PC-3 (cell line): Measurements from ENCODE around the gene CANX. TPM values are rescaled to one million over a fixed set of nuclear protein-coding genes. Genes with fewer than 3 reads are reported as not detected.

Experiments
- ATAC-seq: fragments of 200-7000 bp; cut with Tn5 transposase; 2 replicates; pipeline ENCODE4 v1.9.1; 2020; ENCODE audit warnings: mild to moderate bottlenecking, moderate library complexity
- BruUV-seq: library from RNA; stranded (reverse); fragments of 400-500 nt; replicated peaks from 2 replicates; lab custom pipeline; 2021; lab: Mats Ljungman, UMichigan
- CTCF ChIA-PET: fragments of 300-600 bp; sonication (Branson Sonifier 250); formaldehyde crosslinking; loops from one replicate; lab custom pipeline; 2022; ENCODE audit warnings: antibody characterized with exemption; lab: Charles Lee
- POLR2A ChIA-PET: fragments of 300-600 bp; sonication (Branson Sonifier 250); formaldehyde crosslinking; loops from one replicate; lab custom pipeline; 2022; ENCODE audit warnings: antibody characterized with exemption; ENCODE audit not compliant: unreplicated experiment; lab: Charles Lee
- DNase-seq: peaks from one replicate; pipeline ENCODE4 v3.0.0-alpha.2; 2015
- H2AFZ ChIP-seq: fragments of 300-600 bp; sonication (generic); 2 replicates; pipeline ENCODE4 v1.6.0; 2016; ENCODE audit warnings: antibody characterized with exemption, low read length
- H3F3A ChIP-seq: fragments of 300-600 bp; sonication (generic); one replicate; pipeline ENCODE4 v1.6.0; 2017; ENCODE audit warnings: antibody characterized with exemption, low read length, control low read depth, mild to moderate bottlenecking; ENCODE audit not compliant: unreplicated experiment
- H3K27ac ChIP-seq: fragments of 300-600 bp; sonication (generic); 2 replicates; pipeline ENCODE4 v1.5.1; 2016; ENCODE audit warnings: mild to moderate bottlenecking, low read length
- H3K27me3 ChIP-seq: fragments of 300-600 bp; sonication (generic); 2 replicates; pipeline ENCODE4 v1.6.1; 2016; ENCODE audit warnings: low read length, mixed read lengths
- H3K36me3 ChIP-seq: fragments of 300-600 bp; sonication (generic); 2 replicates; pipeline ENCODE4 v1.6.1; 2016; ENCODE audit warnings: low read depth, mixed run types, low read length, mixed read lengths
- H3K4me1 ChIP-seq: fragments of 300-600 bp; sonication (generic); 2 replicates; pipeline ENCODE4 v1.5.1; 2016; ENCODE audit warnings: low read length; ENCODE audit not compliant: insufficient read depth
- H3K4me2 ChIP-seq: fragments of 300-600 bp; sonication (generic); 2 replicates; pipeline ENCODE4 v1.6.0; 2016; ENCODE audit warnings: low read length
- H3K4me3 ChIP-seq: fragments of 300-600 bp; sonication (generic); 2 replicates; pipeline ENCODE4 v1.5.1; 2016; ENCODE audit warnings: mild to moderate bottlenecking, low read length, mixed read lengths
- H3K79me2 ChIP-seq: fragments of 300-600 bp; sonication (generic); 2 replicates; pipeline ENCODE4 v1.6.1; 2017; ENCODE audit warnings: low read length, mixed read lengths
- H3K9ac ChIP-seq: fragments of 300-600 bp; sonication (generic); 2 replicates; pipeline ENCODE4 v1.6.0; 2016; ENCODE audit warnings: mild to moderate bottlenecking, low read length
- H3K9me2 ChIP-seq: fragments of 300-600 bp; sonication (generic); replicated peaks from 2 replicates; pipeline ENCODE4 v1.6.1; 2016; ENCODE audit warnings: mixed run types, low read length, mixed read lengths
- H3K9me3 ChIP-seq: fragments of 300-600 bp; sonication (generic); 2 replicates; pipeline ENCODE4 v1.6.1; 2016; ENCODE audit warnings: low read length, mixed read lengths
- H4K20me1 ChIP-seq: fragments of 300-600 bp; sonication (generic); 2 replicates; pipeline ENCODE4 v1.6.1; 2016; ENCODE audit warnings: low read length, mixed read lengths
- EZH2 ChIP-seq: fragments of 300-600 bp; sonication (generic); IDR thresholded peaks from one replicate; pipeline ENCODE4 v1.6.1; 2017; ENCODE audit warnings: antibody characterized with exemption, mild to moderate bottlenecking, low read length; ENCODE audit not compliant: unreplicated experiment
- EZH2phosphoT487 ChIP-seq: fragments of 300-600 bp; sonication (generic); IDR thresholded peaks from 2 replicates; pipeline ENCODE4 v1.6.1; 2018; ENCODE audit warnings: mild to moderate bottlenecking, antibody characterized with exemption, low read length, borderline replicate concordance
- intact Hi-C: fragments of 100-400 bp; cut with micrococcal nuclease; formaldehyde crosslinking; loops from 2 replicates; pipeline ENCODE4 v1.9.0; 2023
- total RNA-seq: library from RNA; depleted of rRNA; stranded (reverse); fragments of >200 nt; gene quantifications from 2 replicates; pipeline ENCODE4 v1.2.3, GENCODE V29; 2014
- TF ChIP-seq, protein P1 (sequence below): fragments of 300-600 bp; sonication (generic); conservative IDR thresholded peaks from 2 replicates; pipeline ENCODE4 v1.5.1; 2017; ENCODE audit warnings: antibody characterized with exemption, low read depth, mild to moderate bottlenecking, low read length

The CANX gene
- total RNA-seq, 1 experiment from 2014 or later, result 293 TPM

DNA sequence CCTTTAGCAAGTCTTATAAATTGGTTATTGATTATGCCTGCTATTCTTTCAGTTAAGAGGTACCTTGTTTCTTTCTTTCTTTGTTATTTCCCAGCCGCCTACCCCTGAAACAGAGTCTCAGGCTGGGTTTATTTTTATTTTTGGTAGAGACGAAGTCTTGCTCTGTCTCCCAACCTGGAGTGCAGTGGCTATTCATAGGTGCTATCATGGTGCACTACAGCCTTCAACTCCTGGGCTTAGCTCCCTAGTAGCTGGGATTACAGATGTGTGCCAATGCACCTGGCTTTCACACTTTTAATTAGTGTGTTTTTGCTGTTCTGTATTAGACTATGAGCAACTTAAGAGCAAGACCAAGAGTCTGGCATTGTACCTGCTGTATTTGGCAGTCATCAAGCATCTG lies 48.1 kb downstream of the CANX start:
- H3K9me3 ChIP-seq, result no peaks in the 10 kb centered on the region
- TF ChIP-seq EZH2 (no peak), EZH2phosphoT487 (no peak)
- TF ChIP-seq, protein P1, sequence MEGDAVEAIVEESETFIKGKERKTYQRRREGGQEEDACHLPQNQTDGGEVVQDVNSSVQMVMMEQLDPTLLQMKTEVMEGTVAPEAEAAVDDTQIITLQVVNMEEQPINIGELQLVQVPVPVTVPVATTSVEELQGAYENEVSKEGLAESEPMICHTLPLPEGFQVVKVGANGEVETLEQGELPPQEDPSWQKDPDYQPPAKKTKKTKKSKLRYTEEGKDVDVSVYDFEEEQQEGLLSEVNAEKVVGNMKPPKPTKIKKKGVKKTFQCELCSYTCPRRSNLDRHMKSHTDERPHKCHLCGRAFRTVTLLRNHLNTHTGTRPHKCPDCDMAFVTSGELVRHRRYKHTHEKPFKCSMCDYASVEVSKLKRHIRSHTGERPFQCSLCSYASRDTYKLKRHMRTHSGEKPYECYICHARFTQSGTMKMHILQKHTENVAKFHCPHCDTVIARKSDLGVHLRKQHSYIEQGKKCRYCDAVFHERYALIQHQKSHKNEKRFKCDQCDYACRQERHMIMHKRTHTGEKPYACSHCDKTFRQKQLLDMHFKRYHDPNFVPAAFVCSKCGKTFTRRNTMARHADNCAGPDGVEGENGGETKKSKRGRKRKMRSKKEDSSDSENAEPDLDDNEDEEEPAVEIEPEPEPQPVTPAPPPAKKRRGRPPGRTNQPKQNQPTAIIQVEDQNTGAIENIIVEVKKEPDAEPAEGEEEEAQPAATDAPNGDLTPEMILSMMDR, result no peak
- intact Hi-C loops, result no loop called here
- no peak overlapping the region for H2AFZ ChIP-seq
- DNase-seq (no peak), ATAC-seq (no peak)
- no peak overlapping the region for H3K9ac ChIP-seq
- ChIA-PET POLR2A (no interaction called here), CTCF (no interaction called here)
- no peak overlapping the region for H3K4me3 ChIP-seq
- H3K27me3 ChIP-seq, result no peaks in the 10 kb centered on the region
- H4K20me1 ChIP-seq, result no peaks in the 10 kb centered on the region
- no peak overlapping the region for H3K4me2 ChIP-seq
- H3K36me3 ChIP-seq, result no peaks in the 10 kb centered on the region
- H3K79me2 ChIP-seq, result peaks cover 62% of the 10 kb centered on the region
- no peak overlapping the region for H3K27ac ChIP-seq
- no peaks in the 10 kb centered on the region for H3K4me1 ChIP-seq
- BruUV-seq, result no TSS peak
- no peaks in the 10 kb centered on the region for H3K9me2 ChIP-seq
- no peaks in the 10 kb centered on the region for H3F3A ChIP-seq

DNA sequence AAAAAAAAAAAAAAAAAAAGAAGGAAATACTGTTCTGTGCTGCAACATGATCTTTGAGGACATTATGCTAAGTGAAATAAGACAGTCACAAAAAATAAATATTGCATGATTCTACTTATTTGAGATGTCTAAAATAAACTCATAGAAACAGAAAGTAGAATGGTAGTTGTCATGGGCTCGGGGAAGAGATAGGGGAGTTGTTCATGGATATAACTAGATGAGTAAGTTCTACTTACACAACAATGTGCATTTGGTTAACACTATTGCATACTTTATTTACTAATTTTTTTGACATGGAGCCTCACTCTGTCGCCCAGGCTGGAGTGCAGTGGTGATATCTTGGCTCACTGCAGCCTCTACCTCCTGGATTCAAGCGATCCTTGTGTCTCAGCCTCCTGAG lies 49.0 kb downstream of the CANX start:
- ChIA-PET CTCF (no interaction called here), POLR2A (no interaction called here)
- Histone ChIP-seq H3K9me2 (no peaks in the 10 kb centered on the region), H3K4me3 (no peak overlapping the region), H4K20me1 (no peaks in the 10 kb centered on the region), H3K79me2 (peaks cover 56% of the 10 kb centered on the region), H3K36me3 (no peaks in the 10 kb centered on the region), H3K27ac (no peak overlapping the region), H2AFZ (no peak overlapping the region), H3K9ac (no peak overlapping the region), H3K27me3 (no peaks in the 10 kb centered on the region), H3K9me3 (no peaks in the 10 kb centered on the region), H3K4me1 (no peaks in the 10 kb centered on the region), H3F3A (no peaks in the 10 kb centered on the region), H3K4me2 (no peak overlapping the region)
- ATAC-seq (no peak), DNase-seq (no peak)
- intact Hi-C loops, result no loop called here
- BruUV-seq, result no TSS peak
- TF ChIP-seq EZH2 (no peak), EZH2phosphoT487 (no peak)
- TF ChIP-seq, protein P1, result no peak

DNA sequence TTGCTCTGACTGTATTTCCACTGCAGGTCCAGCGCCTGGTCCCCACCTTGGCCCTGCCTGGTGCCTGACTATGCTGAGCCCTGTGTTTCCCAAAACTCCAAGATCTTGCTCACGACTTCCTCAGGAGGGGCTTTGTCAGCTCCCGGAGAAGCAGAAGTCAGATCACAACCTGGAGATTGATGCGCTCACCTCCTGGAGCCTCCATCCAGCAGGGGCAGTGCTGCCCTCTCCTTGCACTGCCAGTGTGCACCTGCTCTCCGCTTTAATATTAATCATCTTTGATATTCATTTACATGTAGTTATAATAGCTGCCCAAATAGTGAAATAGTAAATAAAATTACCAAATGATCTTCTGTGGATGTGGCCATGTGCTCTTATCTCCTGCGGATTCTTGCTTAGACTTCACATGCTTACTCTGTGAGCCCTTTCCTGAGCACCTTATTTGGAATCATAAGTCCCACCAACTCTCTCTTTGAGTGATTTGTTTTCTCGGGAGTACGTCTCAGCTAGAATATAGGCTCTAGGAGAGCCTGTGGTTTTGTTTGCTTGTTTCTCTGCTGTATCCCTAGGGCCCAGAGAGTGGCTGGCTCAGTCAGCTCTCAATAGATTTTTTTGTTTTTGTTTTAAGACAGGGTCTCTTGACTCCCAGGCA lies 51.2 kb downstream of the CANX start:
- DNase-seq (no peak), ATAC-seq (no peak)
- no TSS peak for BruUV-seq
- ChIA-PET POLR2A (no interaction called here), CTCF (no interaction called here)
- Histone ChIP-seq H3K9ac (no peak overlapping the region), H3K9me3 (no peaks in the 10 kb centered on the region), H3K9me2 (no peaks in the 10 kb centered on the region), H2AFZ (no peak overlapping the region), H3K27ac (no peak overlapping the region), H3K4me3 (no peak overlapping the region), H3K4me2 (no peak overlapping the region), H3K27me3 (no peaks in the 10 kb centered on the region), H3K36me3 (no peaks in the 10 kb centered on the region), H3K79me2 (peaks cover 63% of the 10 kb centered on the region), H3K4me1 (no peaks in the 10 kb centered on the region), H4K20me1 (no peaks in the 10 kb centered on the region), H3F3A (no peaks in the 10 kb centered on the region)
- intact Hi-C loops, result no loop called here
- TF ChIP-seq, protein P1, result 0 out of 2 replicates have a peak, but pooled peaks have one; percentile 22
- TF ChIP-seq EZH2, result no peak
